BJ (cell line): ENCODE measurements around the gene PPY. TPM values are rescaled to one million over a fixed set of nuclear protein-coding genes. Genes with fewer than 3 reads are reported as not detected.

Experiments
- CTCF ChIA-PET: fragments of 350-600 bp; formaldehyde crosslinking; extraction: SDS; loops from one replicate; lab custom pipeline; 2021; ENCODE audit warnings: antibody characterized with exemption, inconsistent platforms; lab: Yijun Ruan, JAX
- POLR2A ChIA-PET: fragments of 300-600 bp; sonication (Branson Sonifier 250); formaldehyde crosslinking; extraction: SDS; loops from one replicate; lab custom pipeline; 2021; ENCODE audit warnings: antibody characterized with exemption; lab: Charles Lee
- DNase-seq: peaks from one replicate; pipeline ENCODE4 v3.0.0-alpha.2; 2011; ENCODE audit warnings: low read depth
- H3K27me3 ChIP-seq: 2 replicates; pipeline ENCODE4 v1.6.0; 2011; ENCODE audit warnings: low read length; ENCODE audit not compliant: control insufficient read depth, insufficient read depth
- H3K36me3 ChIP-seq: 2 replicates; pipeline ENCODE4 v1.5.1; 2011; ENCODE audit warnings: low read length; ENCODE audit not compliant: control insufficient read depth, insufficient read depth
- H3K4me3 ChIP-seq: 2 replicates; pipeline ENCODE4 v1.5.1; 2011; ENCODE audit warnings: low read depth, mild to moderate bottlenecking, control low read depth, low read length
- CTCF ChIP-seq: IDR thresholded peaks from 2 replicates; pipeline ENCODE4 v1.5.1; 2011; ENCODE audit warnings: low read depth, mild to moderate bottlenecking, control low read depth, inconsistent platforms, low read length, moderate library complexity; ENCODE audit not compliant: insufficient read depth
- polyA plus RNA-seq: library from polyadenylated mRNA; depleted of rRNA; stranded (reverse); fragments of >200 nt; gene quantifications from 2 replicates; pipeline ENCODE4 v1.2.3, GENCODE V29; 2011

Gene PPY
- polyA plus RNA-seq, 1 experiment = not detected

DNA sequence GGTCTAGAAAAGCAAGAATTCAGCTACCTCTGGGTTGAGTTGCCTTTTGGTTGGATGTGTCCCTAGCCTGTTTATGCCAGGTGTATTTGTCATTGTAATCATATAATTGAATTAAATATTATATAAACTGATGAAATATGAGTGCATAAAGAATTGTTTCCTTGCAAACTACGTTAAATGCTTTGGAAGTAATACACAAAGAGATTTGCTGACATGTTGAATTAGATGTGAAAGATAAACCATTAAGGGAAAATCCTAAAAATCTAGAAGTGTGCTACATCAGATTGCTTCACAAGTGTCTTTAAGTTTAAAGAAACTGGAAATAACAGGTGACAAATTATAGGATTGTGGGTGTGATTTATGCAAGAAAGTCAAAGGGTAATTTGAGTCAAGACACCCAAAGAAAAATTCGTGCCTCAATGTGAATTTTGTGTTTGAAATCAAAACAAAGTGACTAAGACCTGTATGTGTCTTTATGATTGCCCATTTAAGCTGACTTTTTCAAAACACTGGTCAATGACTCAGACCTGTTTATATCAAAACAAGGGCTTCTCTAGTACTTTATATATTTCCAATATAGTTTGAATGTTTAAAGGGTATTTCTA, 16.6 kb upstream of the PPY start:
- TF ChIP-seq CTCF = no peak
- no peak for DNase-seq
- H3K36me3 ChIP-seq = no peaks in the 10 kb centered on the region
- no peak overlapping the region for H3K4me3 ChIP-seq
- ChIA-PET POLR2A (interaction anchor here (0.6 kb wide), 1 partner anchor 217 kb away, joined by 7 read pairs; no protein-coding TSS in a partner anchor), CTCF (interaction anchor here (0.5 to 4.2 kb wide), 4 partner anchors 15 to 331 kb away, joined by 3 to 22 read pairs (median 8); no protein-coding TSS in a partner anchor)
- H3K27me3 ChIP-seq = peaks cover 16% of the 10 kb centered on the region

DNA sequence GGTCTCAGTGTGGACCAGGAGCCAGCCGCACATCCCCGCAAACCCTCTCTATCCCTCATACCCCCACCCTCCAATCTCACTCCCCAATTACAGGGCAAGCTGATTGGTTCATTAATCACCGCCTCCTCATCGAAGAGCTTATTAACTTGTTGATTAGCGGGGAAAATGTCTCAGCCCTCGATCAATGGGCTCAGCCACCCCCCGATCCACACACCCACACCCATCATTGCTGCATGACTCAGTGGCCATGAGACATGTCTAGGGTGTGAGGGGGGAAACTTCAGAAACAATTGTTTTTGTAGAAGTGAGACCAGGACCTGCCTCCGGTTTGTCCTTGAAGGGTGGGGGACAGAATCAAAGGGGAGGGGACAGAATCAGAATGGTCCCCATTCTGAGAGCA, 13.9 kb upstream of the PPY start:
- POLR2A ChIA-PET = no interaction called here
- CTCF ChIA-PET = interaction anchor here (4.2 kb wide), 1 partner anchor 13 kb away, joined by 22 read pairs; no protein-coding TSS in a partner anchor
- no peaks in the 10 kb centered on the region for H3K36me3 ChIP-seq
- H3K4me3 ChIP-seq = no peak overlapping the region
- DNase-seq = no peak
- TF ChIP-seq CTCF = no peak
- peaks cover 37% of the 10 kb centered on the region for H3K27me3 ChIP-seq

- TF ChIP-seq CTCF = no peak
- Histone ChIP-seq H3K36me3 (no peaks in the 10 kb centered on the region), H3K27me3 (peaks cover 44% of the 10 kb centered on the region), H3K4me3 (no peak within 1 kb of the TSS)
- DNase-seq = no peak
- ChIA-PET POLR2A (no interaction called here), CTCF (interaction anchor here (1.1 kb wide), 1 partner anchor 10 kb away, joined by 8 read pairs; no protein-coding TSS in a partner anchor)
Observed at GRCh38 chr17:43953746-43954145, 11.5 kb upstream of the PPY start, which contains the start of gene PYY. TSS of gene PYY (minus strand) at chr17:43953940. CDS start at chr17:43953483, 457 bp downstream.

GRCh38 chr17:43952724-43953666, 10.7 kb upstream of the PPY start:
- CTCF ChIA-PET = interaction anchor here (0.8 to 1.2 kb wide), 4 partner anchors 9 to 216 kb away, joined by 3 to 8 read pairs (median 4); no protein-coding TSS in a partner anchor
- peaks cover 44% of the 10 kb centered on the region for H3K27me3 ChIP-seq
- TF ChIP-seq CTCF = no peak
- POLR2A ChIA-PET = no interaction called here
- H3K36me3 ChIP-seq = no peaks in the 10 kb centered on the region
- DNase-seq = no peak
- no peak overlapping the region for H3K4me3 ChIP-seq

DNA sequence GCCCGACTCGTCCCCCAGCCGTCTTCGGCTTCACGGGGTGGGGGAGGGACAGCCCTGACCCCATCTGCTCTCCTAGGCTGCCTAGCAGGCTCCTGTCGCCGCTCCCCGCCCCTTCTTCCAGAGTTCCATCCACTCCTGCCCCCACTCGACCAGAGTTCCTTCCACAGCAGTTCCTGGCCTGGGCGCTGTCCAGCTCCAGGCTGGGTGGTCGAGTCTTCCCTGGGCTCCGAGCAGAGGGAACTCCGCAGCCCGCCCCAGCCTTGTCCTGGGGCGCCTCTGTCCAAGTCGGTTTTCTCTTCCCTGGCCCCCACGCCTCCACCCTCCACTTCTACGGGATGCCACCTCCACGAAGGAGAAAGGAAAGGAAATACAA, 10.1 kb upstream of the PPY start:
- peaks cover 44% of the 10 kb centered on the region for H3K27me3 ChIP-seq
- no peak overlapping the region for H3K4me3 ChIP-seq
- POLR2A ChIA-PET = no interaction called here
- TF ChIP-seq CTCF = no peak
- CTCF ChIA-PET = interaction anchor here (0.8 to 1.2 kb wide), 3 partner anchors 9 to 217 kb away, joined by 3 to 4 read pairs (median 4); no protein-coding TSS in a partner anchor
- no peak for DNase-seq
- no peaks in the 10 kb centered on the region for H3K36me3 ChIP-seq
